Measurements from ENCODE around the gene CD248. TPM values are rescaled to one million over a fixed set of nuclear protein-coding genes. Genes with fewer than 3 reads are reported as not detected.
"Not testable (repeated sequence)": the region's sequence is repeated elsewhere in the genome, so short reads cannot be mapped to it uniquely, and the experiment has no call there.

CD248 gene
- total RNA-seq, 2 donors from 2014 or later: 0.33 to 0.40 TPM

GRCh38 chr11:66361502-66361941, 44.7 kb upstream of the CD248 start:
- Histone ChIP-seq H3K27ac (ENCODE audit: low read depth, low read length) (peak overlapping the region; percentile 68), H3K36me3 (ENCODE audit: control insufficient read depth, insufficient read depth, low read length) (peaks cover 29% of the 10 kb centered on the region), H3K9ac (ENCODE audit: extremely low read depth, low read length, poor library complexity, severe bottlenecking) (no peak overlapping the region), H3K4me3 (ENCODE audit: low read length) (no peak overlapping the region), H3K9me3 (ENCODE audit: control insufficient read depth, low read length) (no peaks in the 10 kb centered on the region), H3K27me3 (ENCODE audit: control insufficient read depth, insufficient read depth, low read length, poor library complexity, severe bottlenecking) (no peaks in the 10 kb centered on the region), H3K4me1 (ENCODE audit: control insufficient read depth, insufficient read depth, low read length) (no peaks in the 10 kb centered on the region)
- WGBS, 2 experiments (ENCODE audit: insufficient coverage in 1 of 2, insufficient read length in 1 of 2): 91 to 93% methylated on average over 5 to 6 of the region's 6 CpGs
- peak overlapping the region; percentile 13 for H3K27ac Mint-ChIP-seq
- no peaks in the 10 kb centered on the region for H3K9me3 Mint-ChIP-seq
- TF ChIP-seq, protein P1, sequence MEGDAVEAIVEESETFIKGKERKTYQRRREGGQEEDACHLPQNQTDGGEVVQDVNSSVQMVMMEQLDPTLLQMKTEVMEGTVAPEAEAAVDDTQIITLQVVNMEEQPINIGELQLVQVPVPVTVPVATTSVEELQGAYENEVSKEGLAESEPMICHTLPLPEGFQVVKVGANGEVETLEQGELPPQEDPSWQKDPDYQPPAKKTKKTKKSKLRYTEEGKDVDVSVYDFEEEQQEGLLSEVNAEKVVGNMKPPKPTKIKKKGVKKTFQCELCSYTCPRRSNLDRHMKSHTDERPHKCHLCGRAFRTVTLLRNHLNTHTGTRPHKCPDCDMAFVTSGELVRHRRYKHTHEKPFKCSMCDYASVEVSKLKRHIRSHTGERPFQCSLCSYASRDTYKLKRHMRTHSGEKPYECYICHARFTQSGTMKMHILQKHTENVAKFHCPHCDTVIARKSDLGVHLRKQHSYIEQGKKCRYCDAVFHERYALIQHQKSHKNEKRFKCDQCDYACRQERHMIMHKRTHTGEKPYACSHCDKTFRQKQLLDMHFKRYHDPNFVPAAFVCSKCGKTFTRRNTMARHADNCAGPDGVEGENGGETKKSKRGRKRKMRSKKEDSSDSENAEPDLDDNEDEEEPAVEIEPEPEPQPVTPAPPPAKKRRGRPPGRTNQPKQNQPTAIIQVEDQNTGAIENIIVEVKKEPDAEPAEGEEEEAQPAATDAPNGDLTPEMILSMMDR (conservative IDR thresholded peaks at IDR 0.05): no peak
- no peak overlapping the region for H3K4me3 Mint-ChIP-seq
- H3K36me3 Mint-ChIP-seq (ENCODE audit: low read depth): peaks cover 34% of the 10 kb centered on the region
- no peaks in the 10 kb centered on the region for H3K27me3 Mint-ChIP-seq (ENCODE audit: insufficient read depth)
- no peak for DNase-seq
- H3K4me1 Mint-ChIP-seq: no peaks in the 10 kb centered on the region

- Histone ChIP-seq H3K27me3 (ENCODE audit: control insufficient read depth, insufficient read depth, low read length, poor library complexity, severe bottlenecking) (no peaks in the 10 kb centered on the region), H3K9ac (ENCODE audit: extremely low read depth, low read length, poor library complexity, severe bottlenecking) (no peak overlapping the region), H3K4me3 (ENCODE audit: low read length) (no peak overlapping the region), H3K36me3 (ENCODE audit: control insufficient read depth, insufficient read depth, low read length) (peaks cover 23% of the 10 kb centered on the region), H3K27ac (ENCODE audit: low read depth, low read length) (no peak overlapping the region), H3K9me3 (ENCODE audit: control insufficient read depth, low read length) (no peaks in the 10 kb centered on the region), H3K4me1 (ENCODE audit: control insufficient read depth, insufficient read depth, low read length) (no peaks in the 10 kb centered on the region)
- Mint-ChIP-seq H3K27me3 (ENCODE audit: insufficient read depth) (no peaks in the 10 kb centered on the region), H3K27ac (no peak overlapping the region), H3K4me1 (no peaks in the 10 kb centered on the region), H3K4me3 (no peak overlapping the region), H3K36me3 (ENCODE audit: low read depth) (peaks cover 29% of the 10 kb centered on the region), H3K9me3 (no peaks in the 10 kb centered on the region)
- 84 to 95% methylated on average over 5 to 15 of the region's 15 CpGs for WGBS, 2 experiments (ENCODE audit: insufficient coverage in 1 of 2, insufficient read length in 1 of 2)
- DNase-seq: no peak
- TF ChIP-seq, protein P1 (conservative IDR thresholded peaks at IDR 0.05): no peak
Observed at GRCh38 chr11:66360406-66361073, 43.7 kb upstream of the CD248 start.

DNA sequence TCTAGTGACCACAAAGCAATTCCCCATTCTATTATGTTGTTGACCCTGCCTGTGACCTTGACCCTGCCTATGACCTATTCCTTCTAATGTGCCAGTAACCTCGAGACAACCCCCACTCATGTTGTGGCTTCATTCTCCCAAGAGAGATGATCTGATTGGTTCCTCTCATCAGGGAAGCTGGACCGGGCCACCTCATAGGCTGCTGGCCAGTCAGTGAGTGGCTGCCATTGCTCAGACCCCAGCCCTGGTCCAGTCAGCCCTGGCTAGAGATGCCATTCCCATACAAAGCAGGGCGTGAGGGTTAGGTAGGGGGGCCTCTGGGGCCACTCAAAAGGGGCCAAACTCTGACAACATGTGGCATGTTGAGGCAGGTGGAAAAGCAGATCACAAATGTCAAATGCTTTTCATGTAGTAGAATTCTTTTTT, 42.8 kb upstream of the CD248 start:
- no peaks in the 10 kb centered on the region for H3K4me1 ChIP-seq (ENCODE audit: control insufficient read depth, insufficient read depth, low read length)
- no peak overlapping the region for H3K4me3 ChIP-seq (ENCODE audit: low read length)
- no peaks in the 10 kb centered on the region for H3K4me1 Mint-ChIP-seq
- no peaks in the 10 kb centered on the region for H3K27me3 Mint-ChIP-seq (ENCODE audit: insufficient read depth)
- peak; percentile 77 for DNase-seq
- no peak overlapping the region for H3K27ac ChIP-seq (ENCODE audit: low read depth, low read length)
- H3K9me3 Mint-ChIP-seq: no peaks in the 10 kb centered on the region
- H3K27ac Mint-ChIP-seq: no peak overlapping the region
- 80 to 88% methylated on average over 2 to 3 of the region's 3 CpGs for WGBS, 2 experiments (ENCODE audit: insufficient coverage in 1 of 2, insufficient read length in 1 of 2)
- H3K27me3 ChIP-seq (ENCODE audit: control insufficient read depth, insufficient read depth, low read length, poor library complexity, severe bottlenecking): no peaks in the 10 kb centered on the region
- peaks cover 18% of the 10 kb centered on the region for H3K36me3 ChIP-seq (ENCODE audit: control insufficient read depth, insufficient read depth, low read length)
- peaks cover 21% of the 10 kb centered on the region for H3K36me3 Mint-ChIP-seq (ENCODE audit: low read depth)
- no peaks in the 10 kb centered on the region for H3K9me3 ChIP-seq (ENCODE audit: control insufficient read depth, low read length)
- no peak overlapping the region for H3K4me3 Mint-ChIP-seq
- TF ChIP-seq, protein P1 (conservative IDR thresholded peaks at IDR 0.05): no peak
- H3K9ac ChIP-seq (ENCODE audit: extremely low read depth, low read length, poor library complexity, severe bottlenecking): no peak overlapping the region

DNA sequence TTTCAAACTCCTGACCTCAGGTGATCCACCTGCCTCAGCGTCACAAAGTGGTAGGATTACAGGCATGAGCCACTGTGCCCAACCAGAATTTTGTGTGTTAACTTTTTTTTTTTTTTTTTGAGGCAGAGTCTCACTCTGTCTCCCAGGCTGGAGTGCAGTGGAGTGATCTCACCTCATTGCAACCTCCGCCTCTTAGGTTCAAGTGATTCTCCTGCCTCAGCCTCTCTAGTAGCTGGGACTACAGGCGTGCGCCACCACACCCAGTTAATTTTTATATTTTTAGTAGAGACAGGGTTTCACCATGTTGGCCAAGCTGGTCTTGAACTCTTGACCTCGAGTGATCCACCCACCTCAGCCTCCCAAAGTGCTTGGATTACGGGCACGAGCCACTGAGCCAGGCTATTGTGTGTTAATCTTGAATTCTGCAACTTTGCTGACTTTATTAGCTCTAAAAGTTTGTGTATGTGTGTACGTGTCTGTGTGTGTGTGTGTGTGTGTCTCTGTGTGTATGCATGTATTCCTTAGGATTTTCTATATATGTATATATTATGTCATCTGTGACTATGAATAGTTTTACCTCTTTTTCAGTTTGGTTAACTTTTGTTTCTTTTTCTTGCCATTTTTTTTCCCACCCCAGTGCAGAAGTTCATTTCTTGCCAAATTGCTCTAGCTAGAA, 33.9 kb upstream of the CD248 start:
- H3K9ac ChIP-seq (ENCODE audit: extremely low read depth, low read length, poor library complexity, severe bottlenecking); H3K9me3 ChIP-seq (ENCODE audit: control insufficient read depth, low read length); H3K4me1 Mint-ChIP-seq; H3K4me1 ChIP-seq (ENCODE audit: control insufficient read depth, insufficient read depth, low read length); DNase-seq; H3K4me3 Mint-ChIP-seq; H3K4me3 ChIP-seq (ENCODE audit: low read length); H3K9me3 Mint-ChIP-seq; H3K27ac Mint-ChIP-seq; H3K27ac ChIP-seq (ENCODE audit: low read depth, low read length); H3K27me3 Mint-ChIP-seq (ENCODE audit: insufficient read depth); H3K36me3 ChIP-seq (ENCODE audit: control insufficient read depth, insufficient read depth, low read length); H3K27me3 ChIP-seq (ENCODE audit: control insufficient read depth, insufficient read depth, low read length, poor library complexity, severe bottlenecking): not testable (repeated sequence)
- H3K36me3 Mint-ChIP-seq (ENCODE audit: low read depth): peaks cover 19% of the 10 kb centered on the region
- WGBS, 2 experiments (ENCODE audit: insufficient coverage in 1 of 2, insufficient read length in 1 of 2): 96 to 98% methylated on average over 5 to 8 of the region's 8 CpGs

Data from endodermal cell (in vitro differentiated cells).